OCI-LY1 (cell line): ENCODE results near the gene ABCA13.

ENCODE experiments used
- H2AFZ ChIP-seq: fragments of 200-600 bp; sonication (generic), shearing (Covaris generic); 2 replicates; pipeline ENCODE4 v1.6.0; 2014; ENCODE audit warnings: antibody characterized with exemption, mild to moderate bottlenecking, low read length
- H3F3A ChIP-seq: fragments of 200-600 bp; sonication (generic), shearing (Covaris generic); 2 replicates; pipeline ENCODE4 v1.6.0; 2014; ENCODE audit warnings: mild to moderate bottlenecking, antibody characterized with exemption, low read length, moderate library complexity; ENCODE audit not compliant: insufficient read depth
- H3K27ac ChIP-seq: fragments of 200-600 bp; sonication (generic); 2 replicates; pipeline ENCODE4 v1.5.1; 2014; ENCODE audit warnings: low read length, mixed run types, mild to moderate bottlenecking, low read depth; ENCODE audit not compliant: poor library complexity, severe bottlenecking
- H3K27me3 ChIP-seq: fragments of 200-600 bp; sonication (generic); 2 replicates; pipeline ENCODE4 v1.6.0; 2014; ENCODE audit warnings: antibody characterized with exemption, mild to moderate bottlenecking, low read length, moderate library complexity; ENCODE audit not compliant: insufficient read depth
- H3K36me3 ChIP-seq: fragments of 200-600 bp; sonication (generic); 2 replicates; pipeline ENCODE4 v1.6.1; 2014; ENCODE audit warnings: mild to moderate bottlenecking, antibody characterized with exemption, low read length, moderate library complexity, mixed read lengths; ENCODE audit not compliant: insufficient read depth
- H3K4me1 ChIP-seq: fragments of 200-600 bp; sonication (generic); 2 replicates; pipeline ENCODE4 v1.5.1; 2014; ENCODE audit warnings: mild to moderate bottlenecking, low read length, moderate library complexity; ENCODE audit not compliant: insufficient read depth, severe bottlenecking
- H3K4me2 ChIP-seq: fragments of 200-600 bp; sonication (generic), shearing (Covaris generic); 2 replicates; pipeline ENCODE4 v1.6.1; 2014; ENCODE audit warnings: low read length
- H3K4me3 ChIP-seq: fragments of 200-600 bp; sonication (generic); 2 replicates; pipeline ENCODE4 v1.5.1; 2014; ENCODE audit warnings: low read length, low read depth, mild to moderate bottlenecking, mixed read lengths; ENCODE audit not compliant: poor library complexity, severe bottlenecking
- H3K79me2 ChIP-seq: fragments of 200-600 bp; shearing (Covaris generic); 2 replicates; pipeline ENCODE4 v1.6.1; 2016; ENCODE audit warnings: mixed run types, low read length, mixed read lengths; ENCODE audit not compliant: insufficient read depth
- H3K9ac ChIP-seq: fragments of 200-600 bp; sonication (generic), shearing (Covaris generic); 2 replicates; pipeline ENCODE4 v1.6.1; 2014; ENCODE audit warnings: mild to moderate bottlenecking, low read length, mixed read lengths
- H3K9me2 ChIP-seq: fragments of 200-600 bp; sonication (generic), shearing (Covaris generic); 2 replicates; pipeline ENCODE4 v1.6.1; 2014; ENCODE audit warnings: low read depth, mild to moderate bottlenecking, low read length, mixed read lengths
- H3K9me3 ChIP-seq: fragments of 200-600 bp; shearing (Covaris generic); 2 replicates; pipeline ENCODE4 v1.6.1; 2014; ENCODE audit warnings: low read length, mixed read lengths
- H4K20me1 ChIP-seq: fragments of 200-600 bp; sonication (generic), shearing (Covaris generic); 2 replicates; pipeline ENCODE4 v1.6.0; 2016; ENCODE audit warnings: mild to moderate bottlenecking, low read length; ENCODE audit not compliant: insufficient read depth
- EZH2 ChIP-seq: fragments of 200-600 bp; sonication (generic), shearing (Covaris generic); IDR thresholded peaks from 2 replicates; pipeline ENCODE4 v1.8.0; 2017; ENCODE audit warnings: borderline replicate concordance, mixed run types, mild to moderate bottlenecking, antibody characterized with exemption, low read length, moderate library complexity, mixed read lengths
- TF ChIP-seq, protein P1 (sequence below): fragments of 200-600 bp; sonication (generic), shearing (Covaris generic); IDR thresholded peaks from 2 replicates; pipeline ENCODE4 v1.5.1; 2017; ENCODE audit warnings: mild to moderate bottlenecking, antibody characterized with exemption, low read length, moderate library complexity, mixed read lengths

ABCA13 gene

DNA sequence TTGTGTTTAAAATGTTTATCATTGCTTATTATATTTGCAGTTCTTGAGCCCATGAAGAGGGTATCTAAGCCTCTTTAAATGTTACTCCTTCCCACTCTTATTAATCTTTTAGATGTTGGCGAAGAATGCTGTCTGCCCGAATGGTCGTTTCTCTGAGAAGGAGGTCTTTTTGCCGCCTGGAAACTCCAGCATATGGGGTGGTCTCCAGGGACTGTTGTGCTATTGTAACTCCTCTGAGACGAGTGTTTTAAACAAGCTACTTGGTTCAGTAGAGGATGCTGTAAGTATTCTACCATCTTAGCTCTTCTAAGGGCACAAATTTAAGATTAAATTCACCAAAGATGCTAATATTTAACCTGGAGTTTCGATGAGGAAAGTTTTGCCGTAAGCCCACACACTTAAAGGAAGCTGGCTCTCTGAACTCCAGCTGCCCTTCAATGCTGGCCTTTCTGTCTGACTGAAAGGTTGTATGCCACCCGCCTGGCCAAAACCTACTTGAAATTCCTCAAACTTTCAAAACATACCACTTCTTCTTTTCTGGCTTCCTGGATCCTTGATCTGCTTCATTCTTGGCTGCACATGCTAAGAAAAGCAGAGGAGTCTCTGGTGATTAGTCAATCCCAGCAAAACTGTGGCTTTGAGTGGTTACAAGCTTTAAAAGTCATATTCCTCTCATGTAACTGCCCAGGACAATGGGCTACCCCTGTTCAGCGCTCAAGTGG is 74.7 kb downstream of the ABCA13 start:
- Histone ChIP-seq H3K4me2 (no peak overlapping the region), H3K4me3 (no peak overlapping the region), H3K4me1 (no peaks in the 10 kb centered on the region), H4K20me1 (no peaks in the 10 kb centered on the region), H3K9me3 (no peaks in the 10 kb centered on the region), H3F3A (no peaks in the 10 kb centered on the region), H3K9ac (no peak overlapping the region), H3K79me2 (no peaks in the 10 kb centered on the region), H3K27ac (no peak overlapping the region), H3K27me3 (no peaks in the 10 kb centered on the region), H3K9me2 (no peaks in the 10 kb centered on the region), H3K36me3 (no peaks in the 10 kb centered on the region), H2AFZ (no peak overlapping the region)
- TF ChIP-seq, protein P1, sequence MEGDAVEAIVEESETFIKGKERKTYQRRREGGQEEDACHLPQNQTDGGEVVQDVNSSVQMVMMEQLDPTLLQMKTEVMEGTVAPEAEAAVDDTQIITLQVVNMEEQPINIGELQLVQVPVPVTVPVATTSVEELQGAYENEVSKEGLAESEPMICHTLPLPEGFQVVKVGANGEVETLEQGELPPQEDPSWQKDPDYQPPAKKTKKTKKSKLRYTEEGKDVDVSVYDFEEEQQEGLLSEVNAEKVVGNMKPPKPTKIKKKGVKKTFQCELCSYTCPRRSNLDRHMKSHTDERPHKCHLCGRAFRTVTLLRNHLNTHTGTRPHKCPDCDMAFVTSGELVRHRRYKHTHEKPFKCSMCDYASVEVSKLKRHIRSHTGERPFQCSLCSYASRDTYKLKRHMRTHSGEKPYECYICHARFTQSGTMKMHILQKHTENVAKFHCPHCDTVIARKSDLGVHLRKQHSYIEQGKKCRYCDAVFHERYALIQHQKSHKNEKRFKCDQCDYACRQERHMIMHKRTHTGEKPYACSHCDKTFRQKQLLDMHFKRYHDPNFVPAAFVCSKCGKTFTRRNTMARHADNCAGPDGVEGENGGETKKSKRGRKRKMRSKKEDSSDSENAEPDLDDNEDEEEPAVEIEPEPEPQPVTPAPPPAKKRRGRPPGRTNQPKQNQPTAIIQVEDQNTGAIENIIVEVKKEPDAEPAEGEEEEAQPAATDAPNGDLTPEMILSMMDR: no peak
- no peak for TF ChIP-seq EZH2

DNA sequence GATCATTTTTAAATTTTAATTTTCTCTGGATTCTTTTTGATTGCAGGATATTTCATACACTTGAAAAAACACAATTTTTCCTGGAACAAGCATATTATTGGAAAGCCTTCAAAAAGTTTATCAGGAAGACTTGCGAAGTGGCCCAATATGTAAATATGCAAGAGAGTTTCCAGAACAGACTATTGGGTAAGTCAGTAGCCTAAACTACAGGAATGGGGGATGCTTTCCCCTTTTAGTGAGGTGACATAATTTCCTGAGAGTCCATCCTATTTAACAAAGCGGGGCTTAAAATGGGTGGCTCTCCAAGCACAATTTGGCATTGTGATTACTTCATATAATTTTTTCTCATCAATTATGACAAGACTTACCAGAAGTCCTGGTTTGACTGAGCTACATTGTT is 77.9 kb downstream of the ABCA13 start:
- Histone ChIP-seq H4K20me1 (no peaks in the 10 kb centered on the region), H3K9ac (no peak overlapping the region), H3K4me1 (no peaks in the 10 kb centered on the region), H3K4me3 (no peak overlapping the region), H3F3A (no peaks in the 10 kb centered on the region), H3K4me2 (no peak overlapping the region), H3K9me3 (no peaks in the 10 kb centered on the region), H3K79me2 (no peaks in the 10 kb centered on the region), H3K36me3 (no peaks in the 10 kb centered on the region), H3K27ac (no peak overlapping the region), H3K27me3 (no peaks in the 10 kb centered on the region), H2AFZ (no peak overlapping the region), H3K9me2 (no peaks in the 10 kb centered on the region)
- TF ChIP-seq EZH2: no peak
- TF ChIP-seq, protein P1: no peak

DNA sequence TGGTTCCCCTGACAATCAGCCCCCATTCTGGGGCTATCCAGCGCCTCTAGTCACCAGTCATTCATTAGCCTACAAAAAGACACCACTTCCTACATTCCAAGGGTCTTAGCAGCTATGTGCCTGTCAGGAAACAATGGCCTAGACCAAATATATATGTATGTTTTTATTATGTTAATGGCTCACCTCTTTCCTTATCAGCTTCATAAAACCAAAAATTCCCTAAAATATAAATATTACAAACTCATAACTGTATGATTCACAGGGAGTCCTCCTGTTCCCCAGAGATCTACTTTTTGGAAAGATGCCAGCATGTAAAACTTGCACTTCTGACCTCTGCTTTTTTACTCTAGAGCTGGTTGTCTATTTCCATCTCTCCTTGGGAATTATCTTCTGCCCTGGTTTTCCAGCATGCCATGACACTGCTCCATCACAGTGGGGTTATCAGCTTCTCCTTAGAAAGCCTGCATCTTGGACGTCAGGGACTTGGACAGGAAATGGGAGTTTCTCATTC is 79.2 kb downstream of the ABCA13 start:
- Histone ChIP-seq H3K9me2 (no peaks in the 10 kb centered on the region), H3K79me2 (no peaks in the 10 kb centered on the region), H3K4me2 (no peak overlapping the region), H3K9me3 (no peaks in the 10 kb centered on the region), H3K27ac (no peak overlapping the region), H3K4me1 (no peaks in the 10 kb centered on the region), H3K9ac (no peak overlapping the region), H3K27me3 (no peaks in the 10 kb centered on the region), H3K4me3 (no peak overlapping the region), H3K36me3 (no peaks in the 10 kb centered on the region), H3F3A (no peaks in the 10 kb centered on the region), H2AFZ (no peak overlapping the region), H4K20me1 (no peaks in the 10 kb centered on the region)
- no peak for TF ChIP-seq EZH2
- TF ChIP-seq, protein P1: no peak
